Right lobe of liver (tissue), 6 donors: Measurements from ENCODE around the gene KLHL15. TPM values are rescaled to one million over a fixed set of nuclear protein-coding genes. Genes with fewer than 3 reads are reported as not detected.

Source experiments
- ATAC-seq, 4 donors: fragments of 200-7000 bp; cut with Tn5 transposase; one replicate each; pipeline ENCODE4 v1.9.1; 2020; ENCODE audit warnings: mild to moderate bottlenecking in 4 of 4, moderate library complexity in 4 of 4
- DNase-seq, 3 donors: peaks; one replicate each; pipeline ENCODE4 v3.0.0-alpha.2; 2020
- H3K27ac ChIP-seq, 3 donors: fragments of 200-600 bp; one replicate each; pipeline ENCODE4 v1.8.0; 2022
- H3K27me3 ChIP-seq, 2 donors: fragments of 200-600 bp; one replicate each; pipeline ENCODE4 v1.8.0; 2022
- H3K36me3 ChIP-seq, 4 donors: fragments of 200-600 bp; sonication (generic) in 1 of 4; one replicate each; pipeline versions ENCODE4 v1.5.1 to v1.8.0; 2017 to 2022; ENCODE audit warnings: control low read depth in 1 of 4
- H3K4me1 ChIP-seq, 4 donors: fragments of 200-600 bp; sonication (generic) in 1 of 4; one replicate each; pipeline versions ENCODE4 v1.5.1 to v1.8.0; 2017 to 2022; ENCODE audit warnings: control low read depth in 1 of 4
- H3K4me3 ChIP-seq, 3 donors: fragments of 200-600 bp; one replicate each; pipeline ENCODE4 v1.8.0; 2022
- H3K9me3 ChIP-seq, 4 donors: fragments of 200-600 bp; sonication (generic) in 1 of 4; one replicate each; pipeline versions ENCODE4 v1.5.1 to v1.8.0; 2017 to 2022; ENCODE audit warnings: control low read depth in 1 of 4
- POLR2A ChIP-seq: fragments of 450-650 bp; IDR thresholded peaks from one replicate; pipeline ENCODE4 v1.6.1; 2017; ENCODE audit warnings: antibody characterized with exemption, mild to moderate bottlenecking
- WGBS: methylation state at CpG from one replicate; pipeline ENCODE4 v1.1.6; 2018; ENCODE audit warnings: low coverage, low lambda C conversion rate; ENCODE audit not compliant: insufficient coverage; ENCODE audit errors: missing lambda C conversion rate; 5-methylcytosine and 5-hydroxymethylcytosine counted together
- intact Hi-C, 2 donors: fragments of 100-400 bp; cut with DNase I; formaldehyde crosslinking; loops; one replicate each; pipeline versions ENCODE4 v1.11.2 to v1.14.1; 2022
- total RNA-seq, 6 experiments: library from RNA; depleted of rRNA in 2 of 6; stranded (reverse); fragments of >200 nt in 2 of 6; fragmentation: NEBNext Ultra II Directional in 3 of 6; extraction: Animal tissue kit (Norgen Biotek cat#: 25700) in 3 of 6; gene quantifications; one replicate each; pipeline versions ENCODE4 v1.1.0 to v1.2.4, GENCODE V29; 2016 to 2023
- TF ChIP-seq, protein P1 (sequence below), 4 donors: fragments of 200-600 bp in 3 of 4; fragments of 450-650 bp in 1 of 4; IDR thresholded peaks; one replicate each; pipeline versions ENCODE4 v1.5.1 to v1.8.0; 2016 to 2022; ENCODE audit warnings: antibody characterized with exemption in 4 of 4, mild to moderate bottlenecking in 2 of 4
- donor health status: DM: no; HTN: yes; CAD: no.
- donor health status: DM: no; HTN: no; CAD: no.
- donor health status: DM: no; HTN: no; CAD: no.
- donor health status: DM: no; HTN: yes; CAD: no.
- donor health status: DM: no; HTN: yes; CAD: no.

The KLHL15 gene
- total RNA-seq, 6 experiments from 2014 or later: 4.7 to 6.7 (median 6.0) TPM

DNA sequence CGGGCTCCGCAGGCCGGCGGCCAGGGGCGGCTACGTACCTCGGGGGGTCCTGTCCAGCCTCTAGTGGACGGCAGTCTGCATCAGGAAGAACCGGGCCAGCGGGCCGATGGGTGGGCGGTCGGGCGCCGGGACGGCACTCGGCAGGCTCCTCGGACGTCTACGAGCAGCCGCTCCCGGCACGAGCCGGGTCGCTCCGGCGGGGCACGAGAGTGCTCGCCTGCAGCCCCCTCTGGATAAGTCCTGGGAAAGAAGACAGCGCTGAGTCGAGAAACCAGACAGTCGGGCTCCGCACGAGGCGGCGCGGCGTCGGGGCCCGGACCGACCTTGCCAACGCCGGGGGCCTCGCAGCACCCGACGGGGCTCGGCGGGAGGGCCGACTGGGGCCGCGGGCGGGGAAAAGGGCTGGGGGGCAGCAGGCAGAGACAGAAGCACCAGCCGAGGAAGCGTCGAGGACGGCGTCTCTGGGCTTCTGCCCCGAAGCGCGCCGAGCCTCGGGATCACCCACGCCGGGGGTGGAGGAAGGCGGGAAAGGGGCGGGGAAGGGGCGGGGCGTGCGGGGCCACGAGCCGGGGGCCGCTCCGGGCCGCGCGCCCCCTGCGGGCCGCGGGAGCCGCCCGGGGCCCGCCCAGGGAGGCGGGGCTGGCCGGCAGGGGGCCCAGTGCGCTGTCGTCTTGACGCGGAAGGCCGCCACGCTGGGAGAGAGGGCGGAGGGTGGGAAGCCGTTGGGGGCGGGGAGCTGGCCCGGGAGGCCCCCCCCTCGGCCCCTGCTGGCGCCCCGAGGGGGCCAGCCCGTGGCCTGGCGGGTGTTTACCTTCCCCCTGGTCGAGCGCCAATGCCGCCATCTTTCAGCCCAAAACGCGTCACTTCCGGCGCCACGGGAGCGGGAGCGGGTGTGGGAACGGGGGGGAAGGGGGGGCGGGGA is 1.9 kb downstream of the KLHL15 start:
- Histone ChIP-seq H3K9me3 (no peaks in the 10 kb centered on the region), H3K4me3 (peak overlapping the region; percentile 64 to 76 (median 67)), H3K27me3 (no peaks in the 10 kb centered on the region), H3K27ac (peak overlapping the region; percentile 93 to 97 (median 96)), H3K4me1 (peaks cover 0 to 6% (median 0%) of the 10 kb centered on the region in 4 donors), H3K36me3 (no peaks in the 10 kb centered on the region)
- TF ChIP-seq, protein P1, sequence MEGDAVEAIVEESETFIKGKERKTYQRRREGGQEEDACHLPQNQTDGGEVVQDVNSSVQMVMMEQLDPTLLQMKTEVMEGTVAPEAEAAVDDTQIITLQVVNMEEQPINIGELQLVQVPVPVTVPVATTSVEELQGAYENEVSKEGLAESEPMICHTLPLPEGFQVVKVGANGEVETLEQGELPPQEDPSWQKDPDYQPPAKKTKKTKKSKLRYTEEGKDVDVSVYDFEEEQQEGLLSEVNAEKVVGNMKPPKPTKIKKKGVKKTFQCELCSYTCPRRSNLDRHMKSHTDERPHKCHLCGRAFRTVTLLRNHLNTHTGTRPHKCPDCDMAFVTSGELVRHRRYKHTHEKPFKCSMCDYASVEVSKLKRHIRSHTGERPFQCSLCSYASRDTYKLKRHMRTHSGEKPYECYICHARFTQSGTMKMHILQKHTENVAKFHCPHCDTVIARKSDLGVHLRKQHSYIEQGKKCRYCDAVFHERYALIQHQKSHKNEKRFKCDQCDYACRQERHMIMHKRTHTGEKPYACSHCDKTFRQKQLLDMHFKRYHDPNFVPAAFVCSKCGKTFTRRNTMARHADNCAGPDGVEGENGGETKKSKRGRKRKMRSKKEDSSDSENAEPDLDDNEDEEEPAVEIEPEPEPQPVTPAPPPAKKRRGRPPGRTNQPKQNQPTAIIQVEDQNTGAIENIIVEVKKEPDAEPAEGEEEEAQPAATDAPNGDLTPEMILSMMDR (IDR thresholded peaks at IDR 0.05): peak in 3 of 4 donors; percentile 12 to 63 (median 16)
- peak; percentile 82 for TF ChIP-seq POLR2A
- DNase-seq (peak; percentile 90 to 92 (median 91)), ATAC-seq (peak; percentile 93 to 97 (median 94))
- no CpG with 5 or more reads among the region's 111 CpGs for WGBS
- intact Hi-C loops: no loop called here

GRCh38 chrX:24023972-24024669 is 2.9 kb downstream of the KLHL15 start:
- 24% methylated on average over 19 of the region's 19 CpGs for WGBS
- TF ChIP-seq, protein P1 (IDR thresholded peaks at IDR 0.05): no peak
- peak overlapping the region; percentile 64 to 76 (median 67) for H3K4me3 ChIP-seq
- peak overlapping the region; percentile 84 to 97 (median 93) for H3K27ac ChIP-seq
- intact Hi-C loops: no loop called here
- H3K4me1 ChIP-seq: peaks cover 0 to 10% (median 0%) of the 10 kb centered on the region in 4 donors
- no peaks in the 10 kb centered on the region for H3K9me3 ChIP-seq
- H3K36me3 ChIP-seq: no peaks in the 10 kb centered on the region
- ATAC-seq: peak in 1 of 4 donors; percentile 7
- no peak for DNase-seq
- no peaks in the 10 kb centered on the region for H3K27me3 ChIP-seq

DNA sequence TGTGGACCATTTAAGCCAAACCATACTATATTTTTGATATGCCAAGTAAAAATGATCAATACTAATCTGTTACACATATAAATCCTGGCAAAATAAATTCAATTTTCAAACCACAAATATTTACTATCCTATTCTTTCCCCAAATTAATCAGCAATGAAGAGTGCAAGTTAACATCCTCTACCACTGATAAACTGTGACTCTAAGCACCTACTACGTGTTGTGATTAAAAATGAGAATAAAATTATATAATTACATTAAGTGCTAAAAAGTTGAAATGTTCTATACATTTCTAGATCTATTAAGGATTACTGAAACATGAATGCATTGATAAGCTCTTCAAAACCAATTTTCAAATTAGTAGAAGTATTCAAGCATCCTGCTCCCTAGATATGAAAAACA is 3.4 kb downstream of the KLHL15 start:
- H3K4me3 ChIP-seq: peak overlapping the region; percentile 64 to 76 (median 67)
- DNase-seq: no peak
- no peak overlapping the region for H3K27ac ChIP-seq

DNA sequence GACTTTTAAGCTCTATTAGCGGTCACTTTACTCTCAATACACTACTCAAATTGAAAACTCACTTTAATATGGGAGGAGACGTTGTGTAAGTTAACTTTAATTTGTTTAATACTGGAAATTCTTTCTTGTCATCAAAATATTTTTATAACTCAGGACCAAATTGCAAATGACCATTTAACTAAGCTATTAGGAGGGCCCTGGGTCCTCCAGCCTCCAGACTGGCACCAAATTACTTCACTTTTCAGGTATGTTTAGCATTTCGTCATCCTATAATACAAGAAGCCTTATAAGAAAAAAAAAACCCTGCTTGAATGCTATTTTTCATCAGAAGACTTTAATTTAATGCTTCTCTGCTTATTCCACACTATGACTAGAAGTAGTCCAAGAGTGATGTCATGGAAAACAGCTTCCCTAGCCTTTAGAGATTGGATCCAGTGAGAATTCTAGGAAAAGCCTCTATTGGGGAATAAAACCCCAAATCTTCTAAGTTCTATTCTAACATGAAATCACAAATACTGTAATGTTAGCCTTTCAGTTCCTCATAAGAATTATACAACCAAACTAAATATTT is 6.6 kb downstream of the KLHL15 start:
- intact Hi-C loops: no loop called here
- no peak for DNase-seq
- 56% methylated on average over 3 of the region's 3 CpGs for WGBS

More for the DNA sequence above, 3.4 kb downstream of the KLHL15 start:
- Histone ChIP-seq H3K4me1 (peaks cover 0 to 10% (median 0%) of the 10 kb centered on the region in 4 donors), H3K27me3 (no peaks in the 10 kb centered on the region), H3K9me3 (no peaks in the 10 kb centered on the region), H3K36me3 (no peaks in the 10 kb centered on the region)
- 16% methylated on average over 1 of the region's 1 CpG for WGBS
- TF ChIP-seq POLR2A: no peak
- TF ChIP-seq, protein P1 (IDR thresholded peaks at IDR 0.05): no peak
- no peak for ATAC-seq
- intact Hi-C loops: no loop called here

More for the DNA sequence above, 6.6 kb downstream of the KLHL15 start:
- Histone ChIP-seq H3K9me3 (no peaks in the 10 kb centered on the region), H3K4me1 (peaks cover 0 to 10% (median 0%) of the 10 kb centered on the region in 4 donors), H3K4me3 (no peak overlapping the region), H3K36me3 (no peaks in the 10 kb centered on the region), H3K27ac (no peak overlapping the region), H3K27me3 (no peaks in the 10 kb centered on the region)
- ATAC-seq: no peak
- TF ChIP-seq, protein P1 (IDR thresholded peaks at IDR 0.05): no peak
- TF ChIP-seq POLR2A: no peak
